ENCODE results near the gene UGT2B11.
"Not testable (repeated sequence)": the region's sequence is repeated elsewhere in the genome, so short reads cannot be mapped to it uniquely, and the experiment has no call there.

GRCh38 chr4:69198506-69198905 lies 16.0 kb downstream of the UGT2B11 start:
- TF ChIP-seq CTCF, POLR2A (IDR thresholded peaks at IDR 0.05): not testable (repeated sequence)

Data from adrenal gland (tissue), 5 donors.